Left cardiac atrium (tissue), 4 donors: ENCODE measurements around the gene SMNDC1. TPM values are rescaled to one million over a fixed set of nuclear protein-coding genes. Genes with fewer than 3 reads are reported as not detected.
A peak's percentile ranks its signal among the peaks of the same experiment; 100 is the strongest.

Source experiments
- ATAC-seq, 2 donors: fragments of 200-7000 bp; cut with Tn5 transposase; one replicate each; pipeline ENCODE4 v1.9.1; 2020; ENCODE audit warnings: mild to moderate bottlenecking in 2 of 2, moderate library complexity in 2 of 2
- DNase-seq: peaks from one replicate; pipeline ENCODE4 v3.0.0-alpha.2; 2020
- intact Hi-C, 2 donors: fragments of 100-400 bp; cut with DNase I; formaldehyde crosslinking; loops; one replicate each; pipeline versions ENCODE4 v1.14.1 to v1.15.1; 2022 to 2023
- long read RNA-seq: library from polyadenylated mRNA; unstranded; transcript quantifications from one replicate; pipeline ENCODE4 v2.0.0, GENCODE V29; 2021
- total RNA-seq, 2 donors: library from RNA; stranded (reverse); fragmentation: NEBNext Ultra II Directional; extraction: Animal tissue kit (Norgen Biotek cat#: 25700); gene quantifications; one replicate each; pipeline ENCODE4 v1.2.1, GENCODE V29; 2021
- donor health status: DM: no; HTN: yes; CAD: no.
- donor health status: DM: no; HTN: yes; CAD: no; lungs with severe emphysema.
- donor health status: DM: yes; HTN: yes; CAD: no.
- donor health status: Dilated cardiomyopathy.

Gene SMNDC1
- 10 to 100 TPM; 21.6 to 24.4 TPM for total RNA-seq
- long read RNA-seq, full-length matches to known transcripts, result 6 of 6 reads
- long read RNA-seq, partial matches to known transcripts, result 0 of 6 reads
- long read RNA-seq, other reads (novel, unspliced or antisense), result 0 of 6 reads

- DNase-seq (peak; percentile 98), ATAC-seq (peak; percentile 96 to 97)
- intact Hi-C loops, result loop anchor here (5.0 kb wide), 2 partner anchors 242 to 597 kb away; no protein-coding TSS in a partner anchor
Measured at GRCh38 chr10:110304780-110305421, at the start of gene SMNDC1. SMNDC1 (minus strand) TSS chr10:110304920; CDS start chr10:110303587, 1,333 bp downstream.

GRCh38 chr10:110354322-110354766 is 49.6 kb upstream of the SMNDC1 start:
- intact Hi-C loops, result loop anchor here in 1 of 2 donors (5.0 kb wide), 2 partner anchors 37 to 183 kb away; no protein-coding TSS in a partner anchor
- peak; percentile 89 for DNase-seq
- peak; percentile 86 to 89 for ATAC-seq

GRCh38 chr10:110353244-110354119 is 48.8 kb upstream of the SMNDC1 start:
- intact Hi-C loops, result loop anchor here in 1 of 2 donors (5.0 kb wide), 2 partner anchors 36 to 184 kb away; no protein-coding TSS in a partner anchor
- ATAC-seq (peak in 1 of 2 donors; percentile 53), DNase-seq (no peak)

- ATAC-seq, result no peak
- DNase-seq, result no peak
- intact Hi-C loops, result loop anchor here in 1 of 2 donors (5.0 kb wide), 2 partner anchors 36 to 184 kb away; no protein-coding TSS in a partner anchor
Measured at GRCh38 chr10:110352930-110353243, 48.2 kb upstream of the SMNDC1 start.

- no peak for ATAC-seq
- DNase-seq, result no peak
- intact Hi-C loops, result loop anchor here in 1 of 2 donors (5.0 kb wide), 2 partner anchors 34 to 186 kb away; no protein-coding TSS in a partner anchor
Measured at GRCh38 chr10:110350812-110351211, 46.1 kb upstream of the SMNDC1 start.

GRCh38 chr10:110349831-110350230 is 45.1 kb upstream of the SMNDC1 start:
- no peak for DNase-seq

GRCh38 chr10:110349386-110349785 is 44.7 kb upstream of the SMNDC1 start:
- no peak for DNase-seq
- no peak for ATAC-seq
- intact Hi-C loops, result no loop called here

More at GRCh38 chr10:110349831-110350230, 45.1 kb upstream of the SMNDC1 start:
- peak in 1 of 2 donors; percentile 11 for ATAC-seq
- intact Hi-C loops, result loop anchor here in 1 of 2 donors (5.0 kb wide), 2 partner anchors 33 to 187 kb away; no protein-coding TSS in a partner anchor

GRCh38 chr10:110348336-110348735 is 43.6 kb upstream of the SMNDC1 start:
- intact Hi-C loops, result no loop called here
- no peak for ATAC-seq
- no peak for DNase-seq

- no peak for ATAC-seq
- intact Hi-C loops, result no loop called here
- no peak for DNase-seq
Measured at GRCh38 chr10:110346914-110347313, 42.2 kb upstream of the SMNDC1 start.

- no peak for ATAC-seq
- no peak for DNase-seq
- intact Hi-C loops, result no loop called here
Measured at GRCh38 chr10:110345286-110345685, 40.6 kb upstream of the SMNDC1 start.

- ATAC-seq (no peak), DNase-seq (no peak)
- intact Hi-C loops, result no loop called here
Measured at GRCh38 chr10:110344622-110345021, 39.9 kb upstream of the SMNDC1 start.

- ATAC-seq (no peak), DNase-seq (no peak)
- intact Hi-C loops, result no loop called here
Measured at GRCh38 chr10:110343947-110344346, 39.2 kb upstream of the SMNDC1 start.

GRCh38 chr10:110340816-110341215 is 36.1 kb upstream of the SMNDC1 start:
- DNase-seq (no peak), ATAC-seq (no peak)
- intact Hi-C loops, result no loop called here

GRCh38 chr10:110340122-110340521 is 35.4 kb upstream of the SMNDC1 start:
- intact Hi-C loops, result no loop called here
- no peak for ATAC-seq

GRCh38 chr10:110337906-110338305 is 33.2 kb upstream of the SMNDC1 start:
- intact Hi-C loops, result no loop called here
- no peak for DNase-seq
- no peak for ATAC-seq

More at GRCh38 chr10:110340122-110340521, 35.4 kb upstream of the SMNDC1 start:
- DNase-seq, result no peak

GRCh38 chr10:110337401-110337800 is 32.7 kb upstream of the SMNDC1 start:
- intact Hi-C loops, result no loop called here
- DNase-seq, result no peak
- ATAC-seq, result no peak

GRCh38 chr10:110336111-110336721 is 31.5 kb upstream of the SMNDC1 start:
- ATAC-seq (peak; percentile 68 to 95), DNase-seq (no peak)
- intact Hi-C loops, result no loop called here

GRCh38 chr10:110335314-110336064 is 30.8 kb upstream of the SMNDC1 start:
- DNase-seq, result no peak
- intact Hi-C loops, result no loop called here
- peak in 1 of 2 donors; percentile 3 for ATAC-seq
